ENCODE data around the gene LHFPL3. TPM values are rescaled to one million over a fixed set of nuclear protein-coding genes. Genes with fewer than 3 reads are reported as not detected.

Gene LHFPL3
- total and polyA plus RNA-seq, 2 experiments from 2014 or later = not detected

DNA sequence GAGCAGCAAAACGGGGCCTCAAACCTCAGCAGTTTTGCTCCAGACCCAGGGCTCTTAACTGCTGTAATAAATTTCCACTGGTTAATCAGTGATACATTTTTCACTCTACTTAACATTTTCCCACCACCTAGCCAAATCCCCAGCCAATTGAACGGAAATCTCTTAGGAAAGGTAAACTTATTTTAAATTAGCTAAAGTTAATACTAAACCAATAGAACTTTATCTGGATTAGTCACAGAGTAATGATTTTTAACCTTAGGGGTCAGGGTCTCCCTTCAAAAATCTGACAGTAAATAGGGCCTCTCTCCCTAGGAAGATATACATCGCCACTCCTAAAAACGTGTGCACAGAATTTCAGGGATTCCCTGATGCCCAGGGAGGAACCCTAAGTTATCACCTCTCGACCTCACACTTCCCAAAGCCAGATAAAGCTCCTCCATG lies 598.2 kb downstream of the LHFPL3 start:
- H3K9me3 ChIP-seq (ENCODE audit: low read depth) = no peaks in the 10 kb centered on the region
- peaks cover 8% of the 10 kb centered on the region; the same call in 1 of the 2 replicates for H3F3A ChIP-seq (ENCODE audit: insufficient read depth)
- TF ChIP-seq EZH2phosphoT487 (IDR thresholded peaks at IDR 0.05; ENCODE audit: insufficient read depth, low read depth) (no peak), EZH2 (IDR thresholded peaks at IDR 0.05; ENCODE audit: insufficient read depth, poor library complexity, severe bottlenecking) (no peak)
- H3K79me2 ChIP-seq (ENCODE audit: insufficient read depth) = no peaks in the 10 kb centered on the region
- no peaks in the 10 kb centered on the region for H4K20me1 ChIP-seq (ENCODE audit: insufficient read depth)
- H3K27me3 ChIP-seq (replicated peaks; ENCODE audit: insufficient read depth) = no peaks in the 10 kb centered on the region
- no peak overlapping the region for H3K27ac ChIP-seq
- H2AFZ ChIP-seq = no peak overlapping the region
- in situ Hi-C loops (cut with MboI) = no loop called here
- WGBS, 2 experiments (ENCODE audit: low coverage in 1 of 2, low lambda C conversion rate in 2 of 2, missing lambda C conversion rate in 2 of 2) = 95 to 96% methylated on average over 5 of the region's 5 CpGs
- no peaks in the 10 kb centered on the region for H3K36me3 ChIP-seq (ENCODE audit: low read depth)
- no peak overlapping the region for H3K9ac ChIP-seq
- no peak overlapping the region for H3K4me2 ChIP-seq (ENCODE audit: unreplicated experiment)
- H3K4me1 ChIP-seq (ENCODE audit: insufficient read depth) = peaks cover 6% of the 10 kb centered on the region
- no peak for DNase-seq
- H3K4me3 ChIP-seq = no peak overlapping the region
- no peaks in the 10 kb centered on the region for H3K9me2 ChIP-seq (ENCODE audit: insufficient read depth)

DNA sequence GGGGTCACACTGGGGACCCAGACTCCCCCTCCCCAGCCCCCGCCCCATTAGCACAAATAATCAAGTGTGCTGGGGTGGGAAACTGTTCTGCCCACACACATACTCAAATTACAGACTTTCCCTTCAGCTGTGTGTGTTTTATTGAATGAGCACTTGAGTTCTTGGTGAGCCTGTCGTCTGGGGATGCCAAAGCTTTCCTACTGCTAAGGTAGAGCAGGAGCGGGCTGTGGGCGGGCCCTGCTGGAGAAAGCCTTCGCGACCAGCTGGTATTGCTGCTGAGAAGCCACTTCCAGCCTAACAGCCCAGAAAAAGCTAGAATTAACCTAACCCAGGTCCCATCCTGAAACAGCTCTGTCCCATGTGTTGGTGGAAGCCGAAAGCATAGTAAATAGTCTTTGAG lies 598.7 kb downstream of the LHFPL3 start:
- Histone ChIP-seq H3K79me2 (ENCODE audit: insufficient read depth) (no peaks in the 10 kb centered on the region), H3K9ac (no peak overlapping the region), H3K27ac (no peak overlapping the region), H3K36me3 (ENCODE audit: low read depth) (no peaks in the 10 kb centered on the region), H3F3A (ENCODE audit: insufficient read depth) (peaks cover 6% of the 10 kb centered on the region; the same call in 1 of the 2 replicates), H3K9me3 (ENCODE audit: low read depth) (no peaks in the 10 kb centered on the region), H3K27me3 (replicated peaks; ENCODE audit: insufficient read depth) (no peaks in the 10 kb centered on the region), H3K4me1 (ENCODE audit: insufficient read depth) (peaks cover 6% of the 10 kb centered on the region), H2AFZ (no peak overlapping the region), H3K9me2 (ENCODE audit: insufficient read depth) (no peaks in the 10 kb centered on the region), H4K20me1 (ENCODE audit: insufficient read depth) (no peaks in the 10 kb centered on the region), H3K4me2 (ENCODE audit: unreplicated experiment) (no peak overlapping the region), H3K4me3 (no peak overlapping the region)
- no peak for TF ChIP-seq EZH2phosphoT487 (IDR thresholded peaks at IDR 0.05; ENCODE audit: insufficient read depth, low read depth)
- TF ChIP-seq EZH2 (IDR thresholded peaks at IDR 0.05; ENCODE audit: insufficient read depth, poor library complexity, severe bottlenecking) = no peak
- DNase-seq = no peak
- WGBS, 2 experiments (ENCODE audit: low coverage in 1 of 2, low lambda C conversion rate in 2 of 2, missing lambda C conversion rate in 2 of 2) = 81 to 87% methylated on average over 7 of the region's 7 CpGs
- in situ Hi-C loops (cut with MboI) = no loop called here

DNA sequence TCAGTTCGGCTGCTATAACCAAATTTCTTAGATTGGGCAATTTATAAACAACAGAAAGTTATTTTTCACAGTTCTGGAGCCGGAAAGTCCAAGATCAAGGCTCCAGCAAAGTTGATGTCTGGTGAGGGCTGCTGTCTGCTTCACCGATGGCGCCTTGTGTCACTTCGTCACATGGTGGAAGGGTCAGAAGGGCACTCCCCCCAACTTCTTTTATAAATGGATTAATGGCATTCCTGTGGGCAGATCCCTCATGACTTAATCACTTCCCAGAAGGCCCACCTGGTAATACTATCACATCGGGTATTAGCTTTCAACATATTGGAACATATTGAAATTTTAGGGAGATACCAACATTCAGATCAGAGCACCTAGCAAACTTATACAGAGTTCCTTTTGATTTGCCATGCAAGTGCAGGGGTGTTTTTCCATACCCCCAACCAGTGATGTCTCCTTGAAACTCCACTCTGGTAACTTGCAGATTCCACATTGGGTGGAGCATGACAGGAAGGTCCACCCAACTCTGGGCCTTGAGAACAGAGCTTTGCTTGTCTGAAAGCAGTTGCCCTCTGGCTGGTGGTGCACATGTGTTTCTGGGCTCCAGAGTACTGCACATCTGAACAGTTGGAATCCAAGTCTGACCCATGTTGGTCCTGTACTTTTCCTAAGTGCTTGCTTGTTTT lies 600.5 kb downstream of the LHFPL3 start:
- Histone ChIP-seq H3K4me2 (ENCODE audit: unreplicated experiment) (no peak overlapping the region), H3K9ac (no peak overlapping the region), H3K27ac (no peak overlapping the region), H2AFZ (no peak overlapping the region), H3K79me2 (ENCODE audit: insufficient read depth) (no peaks in the 10 kb centered on the region), H3F3A (ENCODE audit: insufficient read depth) (no peaks in the 10 kb centered on the region), H3K4me1 (ENCODE audit: insufficient read depth) (no peaks in the 10 kb centered on the region), H3K36me3 (ENCODE audit: low read depth) (no peaks in the 10 kb centered on the region), H3K9me3 (ENCODE audit: low read depth) (no peaks in the 10 kb centered on the region), H3K27me3 (replicated peaks; ENCODE audit: insufficient read depth) (no peaks in the 10 kb centered on the region), H4K20me1 (ENCODE audit: insufficient read depth) (no peaks in the 10 kb centered on the region), H3K4me3 (no peak overlapping the region), H3K9me2 (ENCODE audit: insufficient read depth) (no peaks in the 10 kb centered on the region)
- DNase-seq = no peak
- WGBS, 2 experiments (ENCODE audit: low coverage in 1 of 2, low lambda C conversion rate in 2 of 2, missing lambda C conversion rate in 2 of 2) = 93 to 97% methylated on average over 6 of the region's 6 CpGs
- TF ChIP-seq EZH2 (IDR thresholded peaks at IDR 0.05; ENCODE audit: insufficient read depth, poor library complexity, severe bottlenecking) = no peak
- TF ChIP-seq EZH2phosphoT487 (IDR thresholded peaks at IDR 0.05; ENCODE audit: insufficient read depth, low read depth) = no peak
- in situ Hi-C loops (cut with MboI) = no loop called here

GRCh38 chr7:104929921-104930320 lies 601.5 kb downstream of the LHFPL3 start:
- Histone ChIP-seq H3F3A (ENCODE audit: insufficient read depth) (no peaks in the 10 kb centered on the region), H3K79me2 (ENCODE audit: insufficient read depth) (no peaks in the 10 kb centered on the region), H3K27me3 (replicated peaks; ENCODE audit: insufficient read depth) (no peaks in the 10 kb centered on the region), H3K4me3 (no peak overlapping the region), H3K9ac (no peak overlapping the region), H3K27ac (no peak overlapping the region), H3K9me2 (ENCODE audit: insufficient read depth) (no peaks in the 10 kb centered on the region), H3K4me1 (ENCODE audit: insufficient read depth) (no peaks in the 10 kb centered on the region), H4K20me1 (ENCODE audit: insufficient read depth) (no peaks in the 10 kb centered on the region), H2AFZ (no peak overlapping the region), H3K36me3 (ENCODE audit: low read depth) (no peaks in the 10 kb centered on the region), H3K9me3 (ENCODE audit: low read depth) (no peaks in the 10 kb centered on the region), H3K4me2 (ENCODE audit: unreplicated experiment) (no peak overlapping the region)
- no peak for TF ChIP-seq EZH2phosphoT487 (IDR thresholded peaks at IDR 0.05; ENCODE audit: insufficient read depth, low read depth)
- DNase-seq = no peak
- WGBS, 2 experiments (ENCODE audit: low coverage in 1 of 2, low lambda C conversion rate in 2 of 2, missing lambda C conversion rate in 2 of 2) = 94 to 96% methylated on average over 1 of the region's 1 CpG
- in situ Hi-C loops (cut with MboI) = no loop called here

Data from GM23248 (cell line).